ENCODE results near the gene IGFBP3. TPM values are rescaled to one million over a fixed set of nuclear protein-coding genes. Genes with fewer than 3 reads are reported as not detected.

IGFBP3 gene
- total and polyA plus RNA-seq, 2 of the 13 experiments (the other 11 are each of a cell fraction or from before 2014, with no cell fraction given) = 57.5 TPM; not detected in 1

DNA sequence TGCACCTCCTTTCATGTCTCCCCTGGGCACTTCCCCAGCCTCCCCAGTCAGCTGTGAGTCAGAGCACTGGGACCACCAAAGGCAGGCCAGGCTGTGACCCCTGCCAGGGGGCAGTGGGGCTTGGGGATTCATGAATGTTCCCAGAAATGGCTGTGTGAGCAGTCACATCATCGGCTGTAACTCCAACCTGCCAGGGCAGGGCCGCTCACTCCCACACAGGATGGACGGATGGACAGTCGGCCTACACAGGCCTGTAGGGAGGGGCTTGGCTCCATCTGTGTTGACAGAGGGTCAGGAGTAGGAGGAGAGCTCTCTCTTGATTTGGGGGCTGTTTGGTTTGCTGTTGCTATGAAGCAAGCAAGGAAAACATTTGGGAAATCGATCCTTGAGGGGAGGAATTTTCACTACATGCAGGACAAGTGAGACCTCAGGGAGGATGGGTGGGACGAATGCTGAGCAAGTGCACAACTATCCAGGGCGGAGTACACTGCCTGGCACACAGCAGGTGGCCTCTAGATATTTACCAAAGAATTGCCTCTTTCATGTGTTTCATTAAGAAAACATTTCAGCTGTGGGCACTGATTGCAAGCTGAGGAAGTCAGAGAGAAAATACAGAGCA is 35.7 kb downstream of the IGFBP3 start (continued):
- TF ChIP-seq, protein P1, sequence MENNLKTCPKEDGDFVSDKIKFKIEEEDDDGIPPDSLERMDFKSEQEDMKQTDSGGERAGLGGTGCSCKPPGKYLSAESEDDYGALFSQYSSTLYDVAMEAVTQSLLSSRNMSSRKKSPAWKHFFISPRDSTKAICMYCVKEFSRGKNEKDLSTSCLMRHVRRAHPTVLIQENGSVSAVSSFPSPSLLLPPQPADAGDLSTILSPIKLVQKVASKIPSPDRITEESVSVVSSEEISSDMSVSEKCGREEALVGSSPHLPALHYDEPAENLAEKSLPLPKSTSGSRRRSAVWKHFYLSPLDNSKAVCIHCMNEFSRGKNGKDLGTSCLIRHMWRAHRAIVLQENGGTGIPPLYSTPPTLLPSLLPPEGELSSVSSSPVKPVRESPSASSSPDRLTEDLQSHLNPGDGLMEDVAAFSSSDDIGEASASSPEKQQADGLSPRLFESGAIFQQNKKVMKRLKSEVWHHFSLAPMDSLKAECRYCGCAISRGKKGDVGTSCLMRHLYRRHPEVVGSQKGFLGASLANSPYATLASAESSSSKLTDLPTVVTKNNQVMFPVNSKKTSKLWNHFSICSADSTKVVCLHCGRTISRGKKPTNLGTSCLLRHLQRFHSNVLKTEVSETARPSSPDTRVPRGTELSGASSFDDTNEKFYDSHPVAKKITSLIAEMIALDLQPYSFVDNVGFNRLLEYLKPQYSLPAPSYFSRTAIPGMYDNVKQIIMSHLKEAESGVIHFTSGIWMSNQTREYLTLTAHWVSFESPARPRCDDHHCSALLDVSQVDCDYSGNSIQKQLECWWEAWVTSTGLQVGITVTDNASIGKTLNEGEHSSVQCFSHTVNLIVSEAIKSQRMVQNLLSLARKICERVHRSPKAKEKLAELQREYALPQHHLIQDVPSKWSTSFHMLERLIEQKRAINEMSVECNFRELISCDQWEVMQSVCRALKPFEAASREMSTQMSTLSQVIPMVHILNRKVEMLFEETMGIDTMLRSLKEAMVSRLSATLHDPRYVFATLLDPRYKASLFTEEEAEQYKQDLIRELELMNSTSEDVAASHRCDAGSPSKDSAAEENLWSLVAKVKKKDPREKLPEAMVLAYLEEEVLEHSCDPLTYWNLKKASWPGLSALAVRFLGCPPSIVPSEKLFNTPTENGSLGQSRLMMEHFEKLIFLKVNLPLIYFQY (CRISPR knock-in tag; IDR thresholded peaks at IDR 0.05; ENCODE audit: borderline replicate concordance) = peak; percentile 77
- 0 out of 2 replicates have a peak, but pooled peaks have one; percentile 80 for TF ChIP-seq ZNF280B (CRISPR knock-in tag; IDR thresholded peaks at IDR 0.05; ENCODE audit: borderline replicate concordance)
- peak; percentile 57; the same call in 1 of the 2 replicates for TF ChIP-seq NAIF1 (CRISPR knock-in tag; IDR thresholded peaks at IDR 0.05; ENCODE audit: borderline replicate concordance)
- TF ChIP-seq MIXL1 (CRISPR knock-in tag; IDR thresholded peaks at IDR 0.05) = peak; percentile 97
- no peak for TF ChIP-seq TCF12 (IDR thresholded peaks at IDR 0.05)
- TF ChIP-seq TCF12 (CRISPR knock-in tag; IDR thresholded peaks at IDR 0.05) = peak; percentile 100
- peak; percentile 93 for TF ChIP-seq ZBTB25 (CRISPR knock-in tag; IDR thresholded peaks at IDR 0.05)
- TF ChIP-seq SCMH1 (CRISPR knock-in tag; IDR thresholded peaks at IDR 0.05; ENCODE audit: borderline replicate concordance) = no peak
- no peak for TF ChIP-seq ZNF577 (CRISPR knock-in tag; IDR thresholded peaks at IDR 0.05; ENCODE audit: borderline replicate concordance, low read depth)
- TF ChIP-seq CREM (IDR thresholded peaks at IDR 0.05) = peak; percentile 95
- TF ChIP-seq CREM (CRISPR knock-in tag; IDR thresholded peaks at IDR 0.05) = no peak
- peak; percentile 79 for TF ChIP-seq RFX1 (IDR thresholded peaks at IDR 0.05)
- TF ChIP-seq ZNF788 (CRISPR knock-in tag; IDR thresholded peaks at IDR 0.05; ENCODE audit: borderline replicate concordance) = peak; percentile 88; the same call in 1 of the 2 replicates
- TF ChIP-seq ZNF619 (CRISPR knock-in tag; IDR thresholded peaks at IDR 0.05) = no peak
- TF ChIP-seq ZNF782 (CRISPR knock-in tag; IDR thresholded peaks at IDR 0.05; ENCODE audit: borderline replicate concordance) = peak; percentile 45; the same call in 1 of the 2 replicates
- no peak for TF ChIP-seq NFE2L1 (CRISPR knock-in tag; IDR thresholded peaks at IDR 0.05; ENCODE audit: borderline replicate concordance)
- TF ChIP-seq ZFP90 (CRISPR knock-in tag; IDR thresholded peaks at IDR 0.05; ENCODE audit: borderline replicate concordance) = peak; percentile 65; the same call in 1 of the 2 replicates
- peak; percentile 63 for TF ChIP-seq TBL1XR1 (IDR thresholded peaks at IDR 0.05; ENCODE audit: borderline replicate concordance, low read length, partially characterized antibody)
- no peak for TF ChIP-seq ZFP36 (IDR thresholded peaks at IDR 0.05; ENCODE audit: borderline replicate concordance, low read depth, low read length, partially characterized antibody)
- TF ChIP-seq SYNCRIP (IDR thresholded peaks at IDR 0.05; ENCODE audit: insufficient read depth, low read depth, low read length) = no peak
- TF ChIP-seq GMEB1 (CRISPR knock-in tag; IDR thresholded peaks at IDR 0.05; ENCODE audit: borderline replicate concordance) = peak; percentile 65; the same call in 1 of the 2 replicates
- TF ChIP-seq HES4 (CRISPR knock-in tag; IDR thresholded peaks at IDR 0.05; ENCODE audit: borderline replicate concordance) = peak; percentile 46

Measured in HepG2 (cell line).